HPDE6-E6E7 (cell line): ENCODE measurements around the gene NXNL1.

Experiments used
- DNase-seq: peaks from one replicate; pipeline ENCODE4 v3.0.0; 2011; ENCODE audit warnings: missing footprints; ENCODE audit errors: extremely low spot score

Gene NXNL1

DNA sequence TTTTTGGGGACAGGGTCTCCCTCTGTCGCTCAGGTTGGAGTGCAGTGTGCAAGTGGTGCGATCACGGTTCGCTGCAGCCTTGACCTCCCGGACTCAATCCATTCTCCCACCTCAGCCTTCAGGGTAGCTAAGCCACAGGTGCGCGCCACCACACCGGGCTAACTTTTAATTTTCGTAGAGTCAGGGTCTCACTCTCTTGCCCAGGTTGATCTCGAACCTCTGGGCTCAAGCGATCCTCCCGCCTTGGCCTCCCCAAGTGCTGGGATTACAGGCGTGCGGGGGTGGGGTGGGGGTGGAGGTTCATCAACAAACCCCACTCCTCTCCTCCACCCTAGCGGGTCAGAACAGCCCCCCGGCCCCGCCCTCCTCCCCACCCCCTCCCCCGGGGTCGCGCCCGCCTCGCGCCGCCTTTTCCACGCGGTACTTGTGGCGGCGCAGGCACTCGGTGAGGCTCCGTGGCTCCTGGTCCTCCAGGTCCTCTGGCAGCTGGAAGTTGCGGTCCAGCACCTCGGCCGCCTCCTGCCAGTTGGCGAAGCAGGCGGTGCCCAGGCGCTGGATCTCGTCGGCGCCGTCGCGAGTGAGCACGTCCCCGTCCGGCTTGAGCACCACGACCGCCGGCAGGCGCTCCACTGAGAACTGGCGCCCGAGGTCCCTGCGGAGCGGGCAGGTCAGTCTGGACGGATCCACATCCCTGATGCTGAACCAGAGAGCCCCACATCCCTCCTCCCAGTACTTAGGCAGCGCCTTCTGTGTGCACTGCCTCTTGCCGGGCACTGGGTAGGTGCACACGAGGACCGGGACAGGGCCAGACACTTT lies 5.2 kb downstream of the NXNL1 start:
- DNase-seq, result no peak

DNA sequence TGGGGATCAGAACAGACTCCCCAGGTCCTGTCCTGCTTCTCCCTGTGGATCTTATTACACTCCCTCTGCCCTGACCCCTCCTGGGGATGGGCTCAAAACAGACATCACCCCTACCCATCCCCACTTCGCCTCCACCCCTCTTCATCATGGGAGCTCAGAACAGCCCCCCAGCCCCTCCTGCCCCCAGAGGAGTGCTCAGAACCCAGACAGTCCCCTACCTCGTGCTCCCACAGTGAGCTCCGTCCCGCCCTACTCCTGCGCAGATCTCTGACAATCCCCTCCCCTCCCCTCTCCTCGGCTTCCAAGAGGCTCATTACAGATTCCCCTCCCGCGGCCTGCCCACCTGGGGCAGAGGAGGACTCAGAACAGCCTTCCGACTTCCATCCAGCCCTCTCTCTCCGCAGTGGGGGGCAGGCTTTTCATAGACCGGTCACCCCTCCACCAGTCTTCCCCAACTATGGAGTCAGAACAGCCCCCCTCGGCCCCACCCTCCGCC lies 6.1 kb downstream of the NXNL1 start:
- DNase-seq, result no peak

DNA sequence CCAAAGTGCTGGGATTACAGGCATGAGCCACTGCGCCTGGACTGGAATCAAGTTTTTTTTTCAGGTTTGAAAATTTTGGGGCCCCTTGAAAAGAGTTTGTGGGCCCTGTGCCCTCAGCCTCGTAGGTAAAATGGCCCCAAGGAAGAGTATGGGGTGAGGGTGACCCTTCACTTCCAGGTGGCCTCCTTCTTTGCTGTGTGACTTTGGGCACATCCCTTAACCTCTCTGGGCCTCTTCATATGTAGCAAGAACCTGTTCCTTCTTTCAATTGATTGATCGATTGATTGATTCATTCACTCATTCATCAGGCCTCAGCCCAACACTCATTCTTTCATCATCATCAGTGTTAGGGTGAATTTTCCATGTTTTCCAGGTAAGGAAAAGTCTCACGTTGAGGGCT lies 8.9 kb downstream of the NXNL1 start:
- DNase-seq, result no peak

DNA sequence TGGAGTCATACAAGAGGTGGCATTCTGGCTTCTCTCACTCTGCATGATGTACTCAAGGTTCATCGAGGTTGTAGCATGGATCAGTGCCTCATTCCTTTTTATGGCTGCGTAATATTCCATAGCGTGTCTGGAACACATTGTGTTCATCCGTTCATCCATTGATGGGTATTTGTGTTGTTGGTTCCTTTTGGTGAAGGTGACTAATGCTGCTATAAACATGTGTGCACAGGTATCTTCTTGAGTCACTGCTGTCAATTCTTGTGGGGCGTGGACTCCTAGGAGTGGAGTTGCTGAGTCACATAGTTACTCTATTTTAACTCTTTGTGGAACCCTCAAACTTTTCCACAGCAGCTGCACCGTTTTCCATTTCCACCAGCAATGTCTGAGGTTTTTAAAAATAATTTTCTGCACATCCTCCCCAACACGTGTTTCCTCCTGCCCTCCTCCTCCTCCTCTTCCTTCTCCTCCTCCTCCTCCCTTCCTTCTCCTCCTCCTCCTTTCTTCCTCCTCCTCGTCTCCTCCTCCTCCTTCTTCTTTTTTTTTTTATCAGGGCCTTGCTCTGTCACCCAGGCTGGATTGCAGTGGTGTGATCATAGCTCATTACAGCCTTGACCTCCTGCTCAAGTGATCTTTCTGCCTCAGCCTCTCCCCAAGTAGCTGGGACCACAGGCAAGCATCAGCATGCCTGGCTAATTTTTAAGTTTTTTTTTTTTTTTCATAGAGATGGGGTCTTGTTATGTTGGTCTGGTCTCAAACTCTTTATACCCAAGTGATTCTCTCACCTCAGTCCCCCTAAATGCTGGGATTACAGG lies 10.3 kb downstream of the NXNL1 start:
- DNase-seq, result peak; percentile 85

DNA sequence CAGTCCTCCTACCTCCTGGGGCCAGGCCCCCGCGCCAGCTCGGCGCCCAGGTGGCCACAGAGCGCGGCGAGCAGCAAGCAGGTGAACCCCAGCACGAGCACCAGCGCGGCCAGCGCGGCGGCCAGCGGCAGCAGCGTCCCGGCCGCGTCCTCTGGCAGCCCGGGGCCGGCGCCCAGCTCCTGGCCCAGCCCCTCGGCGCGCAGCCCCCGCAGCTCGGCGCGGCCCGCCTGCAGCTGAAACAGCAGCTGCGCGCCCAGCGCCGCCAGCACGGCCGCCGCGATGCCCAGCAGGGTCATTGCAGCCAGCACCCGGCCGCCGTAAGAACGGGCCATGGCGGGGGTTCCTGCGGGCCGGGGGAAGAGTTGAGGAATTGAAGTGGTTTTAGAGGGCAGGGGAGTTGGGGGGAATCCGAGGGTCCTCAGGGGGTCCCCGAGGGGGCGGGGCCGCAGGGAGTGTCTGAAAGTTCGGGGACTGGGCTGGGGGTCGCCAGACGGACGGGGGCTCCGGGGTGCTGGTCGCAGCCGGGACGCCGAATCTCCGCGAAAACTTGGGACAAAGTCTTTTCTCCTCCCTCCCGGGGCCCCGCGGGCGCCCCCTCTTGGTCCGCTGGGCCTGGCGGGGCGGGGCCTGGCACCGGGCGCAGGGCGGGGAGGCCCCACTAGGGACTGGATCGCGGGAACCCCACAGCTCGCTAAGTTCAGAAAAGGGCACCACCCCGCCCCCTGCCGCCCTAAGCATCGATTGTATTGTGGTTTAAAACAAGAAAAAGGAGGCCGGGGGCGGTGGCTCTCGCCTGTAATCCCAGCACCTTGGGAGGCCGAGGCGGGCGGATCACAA lies 12.4 kb downstream of the NXNL1 start, which contains the start of gene TMEM221:
Gene TMEM221 (minus strand): TSS at position 538 of the 837 bp plus-strand sequence. CDS start 206 bp downstream, at position 332.
- DNase-seq, result no peak

DNA sequence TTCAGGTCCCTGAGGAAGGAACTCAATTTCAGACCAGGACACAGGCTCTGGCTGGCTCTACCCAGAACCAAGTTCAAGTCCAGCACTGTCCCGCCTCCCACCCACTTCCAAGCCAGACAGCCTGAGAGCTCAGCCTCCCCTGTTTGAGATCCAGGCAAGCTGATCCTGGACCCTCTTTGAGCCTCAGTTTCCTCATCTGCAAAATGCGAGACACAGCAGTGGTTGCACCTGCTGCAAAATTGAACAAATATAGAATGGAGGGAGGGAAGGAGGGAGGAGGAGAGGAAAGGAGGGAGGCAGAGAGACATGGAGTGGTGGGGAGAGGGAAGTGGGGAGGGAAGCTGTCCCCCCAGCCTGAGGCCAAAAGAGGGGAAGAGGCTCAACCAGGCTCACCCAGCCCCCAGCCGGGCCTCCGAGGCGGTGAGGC lies 13.0 kb downstream of the NXNL1 start:
- no peak for DNase-seq

DNA sequence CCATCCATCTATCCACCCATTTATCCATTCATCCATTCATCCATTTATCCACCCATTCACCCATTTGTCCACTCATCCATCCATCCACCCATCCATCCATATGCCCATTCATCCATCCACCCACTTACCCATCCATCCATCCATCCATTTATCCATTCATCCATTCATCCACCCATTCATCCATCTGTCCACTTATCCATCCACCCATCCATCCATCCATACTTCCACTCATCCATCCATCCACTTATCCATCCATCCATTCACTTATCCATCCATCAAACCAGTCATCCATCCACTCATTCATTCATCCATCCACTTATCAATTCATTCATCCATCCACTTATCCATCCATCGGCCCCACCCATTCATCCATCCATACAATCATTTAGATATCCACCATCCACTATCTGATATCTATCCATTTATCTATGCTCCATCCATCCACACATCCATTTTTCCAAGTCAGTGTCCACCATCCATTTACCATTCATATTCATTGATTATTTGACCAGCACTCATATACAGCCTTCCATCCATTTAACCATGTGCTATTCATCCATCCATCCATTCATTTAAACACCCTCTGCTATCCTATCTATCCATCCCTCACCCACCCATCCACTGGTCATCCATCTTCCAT lies 15.1 kb downstream of the NXNL1 start:
- no peak for DNase-seq

DNA sequence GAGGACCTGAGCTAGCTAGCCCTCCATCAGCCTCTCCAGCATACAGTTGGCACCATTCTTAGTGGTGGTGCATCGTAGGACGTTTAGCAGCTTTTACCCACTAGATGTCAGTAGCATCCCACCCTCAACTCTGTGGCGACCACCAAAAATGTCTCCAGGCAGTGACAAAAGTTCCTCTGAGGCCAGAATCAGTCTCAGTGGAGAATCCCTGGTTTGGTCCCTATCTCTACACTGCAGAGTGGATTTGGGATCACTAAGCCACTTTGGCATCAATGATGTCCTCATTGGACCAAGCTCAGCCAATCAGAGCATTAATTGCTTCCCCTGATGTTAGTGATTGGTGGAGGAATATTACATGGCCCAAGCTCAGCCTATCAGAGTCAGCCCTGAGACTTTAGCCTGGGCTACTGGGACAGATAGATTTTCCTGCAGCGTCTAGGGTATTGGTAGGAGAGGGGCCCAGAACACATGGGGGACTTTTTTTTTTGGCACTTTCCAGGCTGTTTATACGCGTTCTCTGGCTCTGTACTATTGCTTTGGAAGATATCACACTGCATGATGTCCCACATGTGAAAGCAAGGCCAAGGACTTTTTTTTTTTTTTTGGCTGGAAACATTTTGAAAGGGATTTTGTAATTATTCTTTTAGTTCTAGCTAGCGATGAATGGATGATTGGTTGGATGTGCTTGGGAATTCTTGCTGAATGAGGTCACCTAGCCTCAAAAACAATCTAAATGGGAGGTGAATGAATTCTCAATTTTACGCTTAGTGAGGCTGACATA lies 19.3 kb downstream of the NXNL1 start:
- DNase-seq, result no peak

DNA sequence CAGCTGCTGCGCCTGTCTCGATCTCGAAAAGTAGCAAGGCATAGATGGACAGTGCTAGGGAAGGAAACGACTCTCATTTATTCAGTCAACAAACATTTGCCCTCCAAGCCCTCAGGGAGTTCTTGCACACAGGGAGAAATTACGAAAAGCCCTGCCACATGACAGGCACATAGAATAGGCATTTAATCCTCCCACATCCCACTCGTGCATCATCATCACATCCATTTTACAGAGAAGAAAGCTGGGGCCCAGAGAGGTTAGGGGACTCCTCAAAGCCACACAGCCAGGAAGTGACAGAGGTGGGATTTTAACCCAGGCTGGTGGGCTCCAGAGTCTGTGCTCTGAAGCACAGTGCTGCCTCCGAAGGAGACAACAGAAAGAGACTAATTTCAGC lies 23.9 kb downstream of the NXNL1 start:
- DNase-seq, result no peak

DNA sequence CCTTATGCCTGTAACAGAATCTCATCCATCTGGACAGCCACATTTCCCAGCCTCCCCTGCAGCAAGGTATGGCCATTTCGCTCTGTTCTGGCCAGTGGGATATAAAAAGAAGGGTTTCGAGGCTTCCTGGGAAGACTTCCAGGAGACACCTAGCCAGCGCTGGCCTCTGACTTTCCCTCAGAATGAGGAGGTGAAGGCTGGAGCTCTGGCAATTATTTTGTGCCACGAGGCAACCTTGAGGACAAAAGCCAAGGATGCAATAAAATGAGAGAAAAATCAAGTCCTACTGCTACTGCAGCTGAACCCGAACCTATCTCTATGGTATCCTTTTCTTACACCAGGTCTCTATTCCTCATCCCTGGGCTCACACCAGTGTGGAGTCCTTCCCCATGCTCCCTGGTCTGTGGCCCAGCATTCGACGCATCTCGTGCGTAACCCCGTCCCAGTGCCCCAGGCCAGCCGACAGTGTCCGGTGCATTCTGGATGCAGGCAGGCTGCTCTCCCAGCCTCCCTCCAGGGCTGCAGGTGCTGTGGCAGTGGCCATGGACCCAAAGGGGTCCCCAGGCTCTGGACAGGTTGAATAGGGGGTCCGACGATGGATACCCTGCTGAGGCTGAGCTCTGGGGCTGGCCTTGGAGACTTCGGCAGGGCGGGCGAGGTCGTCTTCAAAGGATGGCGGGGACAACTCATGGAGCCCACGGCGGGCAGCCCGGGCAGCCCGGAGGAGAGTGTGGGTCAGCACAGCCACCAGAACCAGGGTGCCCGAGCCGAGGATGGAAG lies 24.4 kb downstream of the NXNL1 start:
- DNase-seq, result no peak

DNA sequence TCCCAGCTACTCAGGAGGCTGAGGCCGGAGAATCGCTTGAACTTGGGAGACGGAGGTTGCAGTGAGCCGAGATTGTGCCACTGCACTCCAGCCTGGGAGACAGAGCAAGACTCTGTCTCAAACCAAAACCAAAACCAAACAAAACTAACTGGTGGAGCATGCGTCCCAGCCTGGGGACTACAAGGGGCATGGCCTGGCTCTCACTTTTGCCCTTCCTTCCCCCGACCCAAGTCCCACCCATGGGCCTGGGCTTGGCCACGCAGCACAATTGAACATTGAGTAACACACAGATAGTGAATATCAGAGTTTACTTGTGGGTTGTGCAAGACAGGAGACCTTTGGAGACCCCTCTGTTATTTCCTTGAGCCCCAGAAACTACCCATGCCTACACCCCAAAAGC lies 25.5 kb downstream of the NXNL1 start:
- DNase-seq, result no peak

DNA sequence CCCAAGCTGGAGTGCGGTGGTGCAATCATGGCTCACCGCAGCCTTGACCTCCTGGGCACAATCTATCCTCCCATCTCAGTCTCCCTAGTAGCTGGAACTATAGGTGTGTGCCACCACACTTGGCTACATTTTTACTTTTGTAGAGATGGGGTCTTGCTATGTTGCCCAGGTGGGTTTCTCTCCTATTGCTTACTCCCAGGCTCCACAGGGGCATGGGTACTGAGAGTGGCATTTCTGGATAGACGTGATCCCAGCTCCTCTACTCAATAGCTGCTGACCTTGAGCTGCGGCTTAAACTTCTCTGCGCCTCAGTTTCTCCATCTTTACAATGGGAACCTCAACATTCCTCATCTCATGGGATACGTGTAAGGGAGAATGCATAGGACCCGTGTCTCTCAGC lies 29.3 kb downstream of the NXNL1 start:
- DNase-seq, result no peak

DNA sequence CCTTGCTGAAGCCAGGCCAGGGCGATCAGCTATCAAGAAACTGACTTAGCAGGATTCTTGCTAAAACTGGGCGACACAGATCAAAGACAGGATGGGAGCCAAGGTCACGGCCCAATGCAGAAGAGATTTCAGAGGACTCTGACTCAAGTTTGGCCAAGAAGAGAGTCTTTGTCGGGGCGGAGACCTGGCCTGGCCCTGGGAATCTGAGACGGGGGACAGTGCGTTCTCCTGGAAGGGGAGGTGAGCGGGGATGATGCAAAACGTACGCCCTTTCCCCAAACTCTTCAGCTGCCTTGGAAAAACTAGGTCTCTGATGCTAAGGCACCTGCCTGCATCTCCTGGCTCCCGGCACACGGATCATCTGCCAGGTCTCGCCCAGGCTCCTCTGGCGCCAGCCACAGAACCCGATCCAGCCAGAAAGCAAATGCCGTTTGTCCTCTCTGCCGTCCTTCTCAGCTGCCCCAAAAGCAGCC lies 31.0 kb downstream of the NXNL1 start:
- no peak for DNase-seq

DNA sequence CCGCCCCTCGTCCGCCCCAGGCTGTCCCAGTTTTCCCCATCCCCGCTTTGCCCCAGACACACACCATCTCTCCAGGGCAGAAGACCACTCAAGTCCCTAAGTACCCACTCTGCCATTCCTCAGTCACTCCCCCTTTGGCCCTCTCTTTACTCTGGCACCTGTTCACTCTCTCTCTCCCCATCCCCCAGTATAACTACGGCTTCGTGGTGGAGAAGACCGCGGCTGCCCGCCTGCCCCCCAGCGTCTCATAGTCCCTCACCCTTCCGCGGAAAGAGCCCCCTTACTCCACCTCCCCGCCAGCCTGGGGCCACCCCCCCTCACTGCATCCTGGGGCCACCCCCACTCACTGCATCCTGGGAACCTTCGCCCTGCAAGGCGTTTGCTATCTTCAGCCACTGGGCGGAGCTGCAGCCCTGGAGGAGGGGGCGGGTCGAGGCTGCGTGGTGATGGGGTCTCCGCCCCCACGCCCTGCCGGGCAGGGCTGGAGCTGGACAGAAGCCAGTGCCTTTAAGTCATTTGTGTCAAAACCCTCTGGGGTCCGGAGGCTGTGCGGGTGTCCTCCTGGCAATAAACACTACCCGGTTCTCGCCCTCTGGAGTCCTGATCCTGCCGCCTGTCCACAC lies 35.9 kb downstream of the NXNL1 start:
- no peak for DNase-seq

DNA sequence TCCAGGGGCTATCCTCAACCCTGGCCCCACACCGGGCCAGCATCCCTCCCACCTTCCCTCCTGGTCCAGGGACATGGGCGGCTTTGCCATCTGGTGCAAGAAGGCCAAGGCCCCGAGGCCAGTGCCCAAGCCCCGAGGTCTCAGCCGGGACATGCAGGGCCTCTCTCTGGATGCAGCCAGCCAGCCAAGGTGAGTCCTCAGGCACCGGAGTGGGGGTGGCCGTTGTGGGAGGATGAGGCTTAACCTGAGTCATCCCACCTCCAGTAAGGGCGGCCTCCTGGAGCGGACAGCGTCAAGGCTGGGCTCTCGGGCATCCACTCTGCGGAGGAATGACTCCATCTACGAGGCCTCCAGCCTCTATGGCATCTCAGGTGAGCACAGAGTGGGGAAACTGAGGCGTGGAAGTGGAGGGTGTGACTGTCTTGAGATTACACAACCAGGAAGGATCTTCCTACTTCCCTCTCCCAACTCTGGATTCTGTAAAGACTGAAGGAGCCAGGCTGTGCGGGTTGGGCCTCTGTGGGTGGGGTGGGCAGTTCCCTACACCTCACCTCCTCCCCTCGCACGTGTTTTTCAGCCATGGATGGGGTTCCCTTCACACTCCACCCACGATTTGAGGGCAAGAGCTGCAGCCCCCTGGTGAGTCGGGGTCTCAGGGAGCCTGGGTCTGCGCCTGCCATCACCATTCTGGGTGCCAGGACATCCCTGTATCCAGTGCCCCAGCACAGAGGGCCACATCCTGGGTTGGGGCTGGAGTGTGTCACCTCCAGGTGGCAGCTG lies 37.1 kb downstream of the NXNL1 start:
- no peak for DNase-seq

DNA sequence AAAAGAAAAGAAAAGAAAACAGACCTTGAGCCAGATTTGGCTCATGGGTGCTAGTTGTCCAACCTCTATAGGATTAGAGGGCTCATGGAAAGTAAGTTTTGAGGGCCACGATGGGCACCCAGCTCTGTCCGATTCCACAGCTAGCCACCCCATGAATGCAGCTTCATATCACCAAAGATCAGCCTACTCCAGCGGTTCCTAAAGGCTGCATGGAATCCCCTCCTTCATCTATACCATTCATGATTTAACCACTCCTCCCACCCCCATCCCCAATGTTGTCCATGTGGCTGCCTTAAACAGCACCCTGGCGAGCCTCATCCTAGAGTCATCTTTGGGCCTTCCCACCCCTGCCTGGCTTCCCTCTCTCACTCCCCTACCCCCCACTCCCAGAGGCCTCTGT lies 38.8 kb downstream of the NXNL1 start:
- no peak for DNase-seq

DNA sequence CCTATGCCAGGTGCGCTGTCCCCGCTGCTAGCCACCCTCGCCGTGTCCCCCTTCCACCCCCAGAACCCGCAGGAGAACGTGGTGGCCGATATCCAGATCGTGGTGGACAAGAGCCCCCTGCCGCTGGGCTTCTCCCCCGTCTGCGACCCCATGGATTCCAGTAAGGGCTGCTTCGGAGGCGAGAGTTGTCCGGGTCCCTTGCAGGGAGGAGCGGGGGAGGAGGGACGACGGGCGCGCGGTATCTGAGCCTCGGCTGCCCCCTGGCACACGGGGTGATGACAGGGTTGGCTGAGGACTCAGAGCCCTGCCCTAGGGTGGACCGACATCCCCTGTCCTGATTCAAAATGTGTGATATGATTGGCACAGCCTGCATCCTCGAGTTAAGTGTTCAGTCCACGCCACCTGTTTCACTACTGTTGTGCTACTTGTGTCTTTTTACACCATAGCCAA lies 40.2 kb downstream of the NXNL1 start:
- no peak for DNase-seq
